Measurements from ENCODE around the gene AMN.

DNA sequence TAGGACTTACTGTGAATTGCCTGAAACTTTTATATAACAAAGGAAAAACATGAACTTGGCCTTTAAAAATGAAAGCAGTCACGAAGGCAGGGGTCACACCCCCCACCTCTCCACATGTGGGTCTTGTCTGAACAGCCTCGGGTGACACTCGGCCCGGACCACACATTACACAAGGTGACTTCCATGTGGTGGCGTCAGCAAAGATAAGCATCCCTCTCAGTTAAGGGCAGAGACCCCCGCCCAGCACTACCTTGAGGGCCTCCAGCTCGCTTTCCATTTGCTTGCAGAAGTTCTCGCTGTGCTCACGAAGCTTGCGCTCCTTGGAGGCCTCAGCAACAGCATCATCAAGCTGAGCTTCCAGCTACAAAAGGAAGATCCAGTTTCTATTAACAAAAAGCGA is 47.4 kb downstream of the AMN start:
- TF ChIP-seq, protein P1, sequence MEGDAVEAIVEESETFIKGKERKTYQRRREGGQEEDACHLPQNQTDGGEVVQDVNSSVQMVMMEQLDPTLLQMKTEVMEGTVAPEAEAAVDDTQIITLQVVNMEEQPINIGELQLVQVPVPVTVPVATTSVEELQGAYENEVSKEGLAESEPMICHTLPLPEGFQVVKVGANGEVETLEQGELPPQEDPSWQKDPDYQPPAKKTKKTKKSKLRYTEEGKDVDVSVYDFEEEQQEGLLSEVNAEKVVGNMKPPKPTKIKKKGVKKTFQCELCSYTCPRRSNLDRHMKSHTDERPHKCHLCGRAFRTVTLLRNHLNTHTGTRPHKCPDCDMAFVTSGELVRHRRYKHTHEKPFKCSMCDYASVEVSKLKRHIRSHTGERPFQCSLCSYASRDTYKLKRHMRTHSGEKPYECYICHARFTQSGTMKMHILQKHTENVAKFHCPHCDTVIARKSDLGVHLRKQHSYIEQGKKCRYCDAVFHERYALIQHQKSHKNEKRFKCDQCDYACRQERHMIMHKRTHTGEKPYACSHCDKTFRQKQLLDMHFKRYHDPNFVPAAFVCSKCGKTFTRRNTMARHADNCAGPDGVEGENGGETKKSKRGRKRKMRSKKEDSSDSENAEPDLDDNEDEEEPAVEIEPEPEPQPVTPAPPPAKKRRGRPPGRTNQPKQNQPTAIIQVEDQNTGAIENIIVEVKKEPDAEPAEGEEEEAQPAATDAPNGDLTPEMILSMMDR (IDR thresholded peaks at IDR 0.05): no peak
- no peak for TF ChIP-seq POLR2A (IDR thresholded peaks at IDR 0.05)

All from Peyer's patch (tissue), 4 donors.